HL-60 (cell line): ENCODE data around the gene IL1RAPL2.
"Not testable (repeated sequence)": the region's sequence is repeated elsewhere in the genome, so short reads cannot be mapped to it uniquely, and the experiment has no call there.

Source experiments
- SPI1 ChIP-seq: IDR thresholded peaks from 2 replicates; pipeline ENCODE4 v1.6.1; 2012; ENCODE audit warnings: low read depth, mild to moderate bottlenecking, borderline replicate concordance
- TF ChIP-seq, protein P1 (sequence below): IDR thresholded peaks from one replicate; pipeline ENCODE4 v1.5.1; 2011; ENCODE audit warnings: low read length, control low read depth, inconsistent platforms; ENCODE audit not compliant: insufficient read depth

DNA sequence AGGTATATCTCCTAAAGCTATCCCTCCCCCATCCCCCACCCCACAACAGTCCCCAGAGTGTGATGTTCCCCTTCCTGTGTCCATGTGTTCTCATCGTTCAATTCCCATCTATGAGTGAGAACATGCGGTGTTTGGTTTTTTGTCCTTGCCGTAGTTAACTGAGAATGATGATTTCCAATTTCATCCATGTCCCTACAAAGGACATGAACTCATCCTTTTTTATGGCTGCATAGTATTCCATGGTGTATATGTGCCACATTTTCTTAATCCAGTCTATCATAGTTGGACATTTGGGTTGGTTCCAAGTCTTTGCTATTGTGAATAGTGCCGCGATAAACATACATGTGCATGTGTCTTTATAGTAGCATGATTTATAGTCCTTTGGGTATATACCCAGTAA, 348.7 kb downstream of the IL1RAPL2 start:
- TF ChIP-seq, protein P1, sequence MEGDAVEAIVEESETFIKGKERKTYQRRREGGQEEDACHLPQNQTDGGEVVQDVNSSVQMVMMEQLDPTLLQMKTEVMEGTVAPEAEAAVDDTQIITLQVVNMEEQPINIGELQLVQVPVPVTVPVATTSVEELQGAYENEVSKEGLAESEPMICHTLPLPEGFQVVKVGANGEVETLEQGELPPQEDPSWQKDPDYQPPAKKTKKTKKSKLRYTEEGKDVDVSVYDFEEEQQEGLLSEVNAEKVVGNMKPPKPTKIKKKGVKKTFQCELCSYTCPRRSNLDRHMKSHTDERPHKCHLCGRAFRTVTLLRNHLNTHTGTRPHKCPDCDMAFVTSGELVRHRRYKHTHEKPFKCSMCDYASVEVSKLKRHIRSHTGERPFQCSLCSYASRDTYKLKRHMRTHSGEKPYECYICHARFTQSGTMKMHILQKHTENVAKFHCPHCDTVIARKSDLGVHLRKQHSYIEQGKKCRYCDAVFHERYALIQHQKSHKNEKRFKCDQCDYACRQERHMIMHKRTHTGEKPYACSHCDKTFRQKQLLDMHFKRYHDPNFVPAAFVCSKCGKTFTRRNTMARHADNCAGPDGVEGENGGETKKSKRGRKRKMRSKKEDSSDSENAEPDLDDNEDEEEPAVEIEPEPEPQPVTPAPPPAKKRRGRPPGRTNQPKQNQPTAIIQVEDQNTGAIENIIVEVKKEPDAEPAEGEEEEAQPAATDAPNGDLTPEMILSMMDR: not testable (repeated sequence)
- not testable (repeated sequence) for TF ChIP-seq SPI1
